Measurements from ENCODE around the gene SORD.

The SORD gene

DNA sequence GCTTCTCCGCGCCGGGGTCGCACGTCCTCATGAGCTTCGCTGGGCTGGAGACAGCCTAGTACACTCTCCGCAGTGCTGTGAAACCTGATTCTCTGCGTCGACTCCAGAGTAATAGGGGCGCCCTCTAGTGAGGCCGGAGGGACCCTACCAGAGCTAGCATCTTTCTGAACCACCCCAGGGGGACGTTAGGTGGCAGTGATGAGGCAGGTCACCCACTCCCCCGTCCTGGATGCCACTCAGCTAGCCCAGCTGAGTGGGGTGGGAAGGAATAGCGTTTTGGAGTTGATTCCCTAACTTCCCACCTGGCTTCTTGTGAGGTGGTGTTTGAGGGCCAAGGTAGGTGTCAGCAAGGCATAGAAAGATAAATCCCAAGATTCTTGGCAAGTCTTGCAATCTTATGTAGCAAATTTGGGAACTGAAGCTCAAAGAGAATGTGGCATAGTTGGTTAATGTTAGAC is 95.2 kb downstream of the SORD start:
- DNase-seq = peak; percentile 91

- DNase-seq = no peak
These were observed 96.0 kb downstream of the SORD start for GRCh38 chr15:45118996-45119395.

DNA sequence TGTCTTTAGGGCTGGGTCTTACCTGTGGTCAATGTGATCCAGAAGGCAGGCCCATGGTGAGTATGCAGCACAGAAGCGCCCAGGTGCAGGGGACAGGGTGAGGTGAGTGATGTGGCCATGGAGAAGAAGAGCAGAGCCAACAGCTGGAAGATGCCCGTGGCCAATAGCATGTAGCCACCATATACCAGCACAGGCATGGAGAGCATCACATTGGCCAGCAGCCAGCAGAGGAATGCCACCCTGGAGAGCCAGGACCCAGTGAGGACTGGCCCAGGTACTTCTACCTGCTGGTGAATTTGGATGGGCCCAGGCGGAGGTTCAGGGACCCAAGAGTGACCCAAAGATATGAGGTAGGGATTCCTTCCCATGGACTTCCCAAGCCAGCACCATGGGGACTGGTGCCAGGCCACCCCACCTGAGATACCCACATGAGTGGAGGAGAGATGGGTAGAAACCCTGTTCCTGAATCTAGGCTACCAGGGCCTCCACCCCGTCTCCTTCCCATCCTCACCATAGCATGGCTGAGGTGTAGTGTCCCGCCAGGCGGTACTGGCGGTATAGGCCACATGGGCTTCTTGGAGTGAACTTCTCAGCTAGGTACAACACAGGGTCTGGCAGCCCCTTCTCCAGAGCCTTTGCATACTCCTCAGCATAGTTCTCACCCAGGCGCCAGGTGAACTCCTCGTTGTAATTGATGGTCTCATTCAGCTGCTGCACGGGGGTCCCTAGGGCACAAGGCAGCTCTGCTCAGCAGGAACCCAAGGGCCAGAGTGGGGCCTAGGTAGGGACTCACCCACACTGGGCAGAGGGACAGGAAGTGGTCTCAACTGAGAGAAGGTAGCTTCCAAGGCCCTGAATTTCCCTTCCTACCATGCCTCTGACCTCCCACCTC is 97.3 kb downstream of the SORD start:
- DNase-seq = no peak

- no peak for DNase-seq
These were observed 98.0 kb downstream of the SORD start for GRCh38 chr15:45121020-45121419.

DNA sequence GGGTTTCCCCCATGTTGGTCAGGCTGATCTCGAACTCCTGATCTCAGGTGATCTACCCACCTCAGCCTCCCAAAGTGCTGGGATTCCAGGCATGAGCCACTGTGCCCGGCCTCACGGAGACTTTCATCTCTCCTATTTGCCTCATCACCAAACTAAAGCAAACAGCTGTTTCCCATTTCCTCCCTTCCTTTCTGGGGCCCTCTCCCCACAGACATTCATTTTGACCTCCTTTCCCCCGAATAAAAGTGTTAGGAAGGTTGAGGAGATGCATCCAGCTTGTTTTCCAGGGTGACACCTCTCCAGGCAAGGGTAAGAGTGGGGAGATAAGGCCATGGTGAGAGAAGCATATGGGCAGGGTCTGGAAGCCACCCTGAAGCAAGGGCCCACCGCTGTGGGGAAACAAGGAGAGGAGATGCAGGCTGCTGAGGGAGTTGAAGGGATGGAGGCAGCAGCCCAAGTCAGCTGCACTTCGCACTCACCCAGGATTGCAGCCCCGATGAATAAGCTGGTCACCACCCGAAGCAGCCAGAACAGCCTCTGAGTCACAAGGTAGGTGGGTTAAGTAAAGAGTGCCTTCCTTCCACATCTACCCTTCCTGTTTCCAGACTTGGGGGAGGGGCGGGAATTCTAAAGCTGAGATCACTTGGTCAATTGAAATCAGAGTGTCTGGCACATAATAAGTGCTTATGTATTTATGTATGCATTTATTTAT is 98.9 kb downstream of the SORD start:
- no peak for DNase-seq

GRCh38 chr15:45122719-45123118 is 99.7 kb downstream of the SORD start:
- DNase-seq = no peak

DNA sequence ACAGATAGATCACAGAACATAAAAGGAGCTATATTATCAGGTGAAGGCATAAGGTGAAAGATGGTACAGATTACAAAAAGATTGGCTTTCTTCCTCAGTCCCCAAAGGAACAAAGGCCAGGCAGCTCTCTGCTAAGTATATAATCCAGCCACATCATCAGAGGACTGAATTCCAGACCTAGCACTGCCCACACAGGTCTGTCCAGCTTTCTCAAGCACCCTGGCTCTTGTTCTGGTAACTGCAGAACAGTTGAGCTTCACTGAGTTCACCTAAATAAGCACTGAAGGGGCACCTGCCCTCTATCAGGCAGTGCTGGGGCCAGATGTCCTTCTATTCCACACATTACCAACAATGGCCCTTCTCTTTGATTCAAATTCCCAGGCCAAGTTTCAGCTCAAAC is 100.4 kb downstream of the SORD start:
- DNase-seq = no peak

- no peak for DNase-seq
These were observed 103.7 kb downstream of the SORD start for GRCh38 chr15:45126535-45127158.
